CD4-positive, alpha-beta T cell (primary cell): Measurements from ENCODE around the gene NCBP2. TPM values are rescaled to one million over a fixed set of nuclear protein-coding genes. Genes with fewer than 3 reads are reported as not detected.

Experiments used
- ATAC-seq: fragments of 200-7000 bp; cut with Tn5 transposase; one replicate; pipeline ENCODE4 v1.10.0; 2022; ENCODE audit warnings: mild to moderate bottlenecking; ENCODE audit not compliant: poor library complexity
- CTCF ChIA-PET: fragments of 350-600 bp; sonication (Branson Sonifier 250); formaldehyde crosslinking; loops from one replicate; lab custom pipeline; 2021; ENCODE audit warnings: antibody characterized with exemption, inconsistent platforms; lab: Charles Lee
- POLR2A ChIA-PET: fragments of 350-600 bp; sonication (Branson Sonifier 250); formaldehyde crosslinking; loops from one replicate; lab custom pipeline; 2021; ENCODE audit warnings: antibody characterized with exemption, inconsistent platforms; lab: Charles Lee
- DNase-seq, 14 experiments: peaks; one replicate each; pipeline ENCODE4 v3.0.0-alpha.2; 2013 to 2020; ENCODE audit warnings: mixed read lengths in 2 of 14
- H3K27ac ChIP-seq, 2 donors: one replicate each; pipeline versions ENCODE4 v1.5.1 to v1.7.0; 2013; ENCODE audit warnings: low read length in 2 of 2, low read depth in 1 of 2, mild to moderate bottlenecking in 1 of 2
- H3K27me3 ChIP-seq, 2 experiments: 1 replicate in 1 of 2; 2 replicates in 1 of 2; pipeline versions ENCODE4 v1.6.1 to v1.7.0; 2013; ENCODE audit warnings: low read length in 2 of 2, control low read depth in 1 of 2, mild to moderate bottlenecking in 1 of 2, moderate library complexity in 1 of 2; ENCODE audit not compliant: insufficient read depth in 2 of 2, control insufficient read depth in 1 of 2
- H3K36me3 ChIP-seq: one replicate; pipeline ENCODE4 v1.6.1; 2013; ENCODE audit warnings: low read length, control low read depth; ENCODE audit not compliant: insufficient read depth
- H3K4me1 ChIP-seq: one replicate; pipeline ENCODE4 v1.6.1; 2013; ENCODE audit warnings: low read length, control low read depth; ENCODE audit not compliant: insufficient read depth
- H3K4me3 ChIP-seq: one replicate; pipeline ENCODE4 v1.5.1; 2013; ENCODE audit warnings: mild to moderate bottlenecking, low read length, moderate library complexity
- H3K9me3 ChIP-seq, 2 experiments: 1 replicate in 1 of 2; 2 replicates in 1 of 2; pipeline versions ENCODE4 v1.6.1 to v1.7.0; 2013; ENCODE audit warnings: low read length in 2 of 2, mild to moderate bottlenecking in 2 of 2, control low read depth in 1 of 2, moderate library complexity in 1 of 2; ENCODE audit not compliant: control insufficient read depth in 1 of 2, insufficient read depth in 1 of 2
- H3K27ac Mint-ChIP-seq: one replicate; pipeline ENCODE4 v1.8.0; 2020; ENCODE audit warnings: mixed read lengths
- H3K27me3 Mint-ChIP-seq: one replicate; pipeline ENCODE4 v1.8.0; 2021; ENCODE audit warnings: mixed read lengths
- H3K36me3 Mint-ChIP-seq: one replicate; pipeline ENCODE4 v1.8.0; 2021; ENCODE audit warnings: low read depth, mixed read lengths
- H3K4me1 Mint-ChIP-seq: one replicate; pipeline ENCODE4 v1.8.0; 2021; ENCODE audit warnings: low read depth, mixed read lengths
- H3K4me3 Mint-ChIP-seq: one replicate; pipeline ENCODE4 v1.8.0; 2020; ENCODE audit warnings: mild to moderate bottlenecking, mixed read lengths
- H3K9me3 Mint-ChIP-seq: one replicate; pipeline ENCODE4 v1.8.0; 2020; ENCODE audit warnings: mixed read lengths
- intact Hi-C, 2 experiments: fragments of 100-400 bp; cut with DNase I in 1 of 2; cut with micrococcal nuclease in 1 of 2; formaldehyde crosslinking; loops; one replicate each; pipeline versions ENCODE4 v1.15.1 to v1.9.0; 2023 to 2025; cut with DNase I, micrococcal nuclease
- polyA plus RNA-seq, 2 donors: library from polyadenylated mRNA; unstranded; fragments of 120-200 nt; gene quantifications; one replicate each; pipeline ENCODE4 v1.2.1, GENCODE V29; 2013
- total RNA-seq, 174 experiments: library from RNA in 2 of 174; stranded (reverse) in 2 of 174; gene quantifications; one replicate each; pipeline ENCODE4 v1.2.3 and lab custom pipeline; 2021 to 2026
- TF ChIP-seq, protein P1 (sequence below): fragments of 200-600 bp; IDR thresholded peaks from one replicate; pipeline ENCODE4 v1.8.0; 2022; ENCODE audit warnings: antibody characterized with exemption, mild to moderate bottlenecking

NCBP2 gene
- total RNA-seq (10 to 100 TPM; 41.4 to 44.6 TPM), total RNA-seq (lab: John Stamatoyannopoulos, UW) (60.2 to 449 (median 123) reads per million in 172 experiments)
- polyA plus RNA-seq (2013, experiment 1 of 2), result 60.4 TPM
- 56.6 TPM for polyA plus RNA-seq (2013, experiment 2 of 2)

DNA sequence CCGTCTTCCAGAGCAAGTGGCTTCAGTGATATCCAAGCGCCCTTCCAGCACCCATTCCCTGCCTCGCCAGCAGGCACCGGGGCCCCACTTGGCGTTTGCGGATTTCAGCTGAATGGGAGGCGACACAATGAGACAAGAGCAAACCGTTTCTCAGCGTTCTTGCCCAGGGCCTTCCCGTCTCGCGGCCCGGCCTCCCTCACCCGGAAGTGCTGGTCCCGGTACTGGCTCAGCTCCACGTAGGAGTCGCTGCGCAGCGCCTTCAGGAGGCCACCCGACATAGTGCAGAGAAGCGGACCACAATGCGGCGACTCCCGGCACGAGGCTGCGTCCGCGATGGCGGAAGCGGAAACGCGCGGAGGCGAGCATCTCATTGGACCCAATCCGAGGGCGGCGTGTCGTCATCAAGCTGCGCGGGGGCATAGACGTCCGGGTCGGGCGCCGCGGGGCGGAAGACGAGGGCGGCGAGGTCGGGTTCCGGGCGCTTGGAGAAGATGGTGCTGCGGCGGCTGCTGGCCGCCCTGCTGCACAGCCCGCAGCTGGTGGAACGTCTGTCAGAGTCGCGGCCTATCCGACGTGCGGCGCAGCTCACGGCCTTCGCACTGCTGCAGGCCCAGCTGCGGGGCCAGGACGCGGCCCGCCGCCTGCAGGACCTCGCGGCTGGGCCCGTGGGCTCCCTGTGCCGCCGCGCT, at the start of gene NCBP2:
Gene NCBP2 (minus strand): TSS at position 303 of the 689 bp plus-strand sequence. CDS start 25 bp downstream, at position 278.
- DNase-seq (peak; percentile 98 to 100 (median 99)), ATAC-seq (peak; percentile 92)
- H3K27me3 Mint-ChIP-seq, result no peaks in the 10 kb centered on the region
- peak within 1 kb of the TSS; percentile 96 for H3K27ac Mint-ChIP-seq
- Histone ChIP-seq H3K27me3 (no peaks in the 10 kb centered on the region), H3K4me3 (peak within 1 kb of the TSS; percentile 89), H3K9me3 (no peaks in the 10 kb centered on the region), H3K36me3 (peaks cover 39% of the 10 kb centered on the region), H3K4me1 (peaks cover 24% of the 10 kb centered on the region), H3K27ac (peak within 1 kb of the TSS; percentile 94 to 97)
- peaks cover 55% of the 10 kb centered on the region for H3K36me3 Mint-ChIP-seq
- H3K4me3 Mint-ChIP-seq, result peak within 1 kb of the TSS; percentile 99
- intact Hi-C loops, result loop anchor here (1.0 to 10.0 kb wide), 8 partner anchors 26 to 612 kb away; partner anchors contain the start of genes SENP5 (in 2 of the 2), BDH1 (in 1 of the 2), DLG1 (in 1 of the 2) and FBXO45 (in 1 of the 2)
- ChIA-PET POLR2A (interaction anchor here (0.7 to 5.0 kb wide), 34 partner anchors 9 to 1399 kb away, joined by 3 to 113 read pairs (median 4); partner anchors contain the start of genes CEP19, DYNLT2B, FBXO45 and MELTF), CTCF (interaction anchor here (0.6 to 2.0 kb wide), 18 partner anchors 9 to 1405 kb away, joined by 3 to 34 read pairs (median 4); partner anchors contain the start of genes FBXO45, MELTF, PAK2 and PIGZ)
- H3K9me3 Mint-ChIP-seq, result no peaks in the 10 kb centered on the region
- H3K4me1 Mint-ChIP-seq, result peaks cover 51% of the 10 kb centered on the region
- TF ChIP-seq, protein P1, sequence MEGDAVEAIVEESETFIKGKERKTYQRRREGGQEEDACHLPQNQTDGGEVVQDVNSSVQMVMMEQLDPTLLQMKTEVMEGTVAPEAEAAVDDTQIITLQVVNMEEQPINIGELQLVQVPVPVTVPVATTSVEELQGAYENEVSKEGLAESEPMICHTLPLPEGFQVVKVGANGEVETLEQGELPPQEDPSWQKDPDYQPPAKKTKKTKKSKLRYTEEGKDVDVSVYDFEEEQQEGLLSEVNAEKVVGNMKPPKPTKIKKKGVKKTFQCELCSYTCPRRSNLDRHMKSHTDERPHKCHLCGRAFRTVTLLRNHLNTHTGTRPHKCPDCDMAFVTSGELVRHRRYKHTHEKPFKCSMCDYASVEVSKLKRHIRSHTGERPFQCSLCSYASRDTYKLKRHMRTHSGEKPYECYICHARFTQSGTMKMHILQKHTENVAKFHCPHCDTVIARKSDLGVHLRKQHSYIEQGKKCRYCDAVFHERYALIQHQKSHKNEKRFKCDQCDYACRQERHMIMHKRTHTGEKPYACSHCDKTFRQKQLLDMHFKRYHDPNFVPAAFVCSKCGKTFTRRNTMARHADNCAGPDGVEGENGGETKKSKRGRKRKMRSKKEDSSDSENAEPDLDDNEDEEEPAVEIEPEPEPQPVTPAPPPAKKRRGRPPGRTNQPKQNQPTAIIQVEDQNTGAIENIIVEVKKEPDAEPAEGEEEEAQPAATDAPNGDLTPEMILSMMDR, result peak; percentile 59

DNA sequence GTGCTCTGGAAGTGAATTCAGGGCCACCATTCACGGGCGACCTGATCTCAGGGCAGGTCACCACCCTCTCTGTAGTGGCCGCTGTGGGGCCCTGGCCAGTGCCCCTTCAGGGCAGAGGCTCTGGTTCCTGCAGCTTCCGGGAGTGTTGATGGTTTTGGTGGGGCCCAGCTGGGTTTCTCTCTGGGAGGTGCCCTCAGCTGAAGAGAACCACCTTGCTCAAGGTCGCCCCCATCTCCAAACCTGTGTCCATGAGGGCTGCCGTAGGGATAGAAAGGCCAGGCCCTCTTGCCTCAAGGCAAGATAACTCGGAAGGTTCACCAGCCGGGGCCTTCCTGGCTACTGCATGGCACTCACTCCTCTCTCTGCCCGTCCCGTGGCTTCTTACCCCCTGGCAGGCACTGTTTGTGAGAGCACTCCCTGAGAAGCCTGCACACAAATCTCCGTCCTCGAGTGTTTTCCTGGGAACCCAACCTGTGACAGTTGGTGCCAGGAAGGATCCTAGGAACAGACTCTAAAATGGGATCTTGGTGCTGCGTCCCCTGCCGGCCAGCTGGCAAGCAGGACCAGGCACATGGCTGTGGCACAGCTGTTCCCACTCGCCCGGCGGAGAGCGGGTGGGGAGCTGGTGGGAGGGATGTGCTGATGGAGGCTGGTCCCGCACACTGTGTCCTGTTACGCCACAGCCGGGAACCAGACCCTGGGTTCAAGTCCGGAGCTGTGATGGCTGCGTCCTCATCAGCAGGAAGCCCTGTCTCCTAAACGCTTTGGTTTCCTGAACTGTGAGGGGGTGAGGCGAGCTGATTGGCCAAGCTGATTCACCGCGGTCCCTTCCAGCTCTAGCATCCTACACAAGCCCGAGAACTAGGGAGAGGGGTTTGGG, 49.5 kb upstream of the NCBP2 start:
- no peak overlapping the region for H3K4me3 ChIP-seq
- Mint-ChIP-seq H3K36me3 (no peaks in the 10 kb centered on the region), H3K27ac (no peak overlapping the region), H3K9me3 (no peaks in the 10 kb centered on the region), H3K27me3 (no peaks in the 10 kb centered on the region), H3K4me3 (no peak overlapping the region), H3K4me1 (no peaks in the 10 kb centered on the region)
- no peak for ATAC-seq
- ChIA-PET POLR2A (no interaction called here), CTCF (no interaction called here)
- H3K27ac ChIP-seq, result no peak overlapping the region
- intact Hi-C loops, result no loop called here
- TF ChIP-seq, protein P1, result no peak
- no peaks in the 10 kb centered on the region for H3K27me3 ChIP-seq
- no peaks in the 10 kb centered on the region for H3K4me1 ChIP-seq
- no peaks in the 10 kb centered on the region for H3K9me3 ChIP-seq
- no peaks in the 10 kb centered on the region for H3K36me3 ChIP-seq
- no peak for DNase-seq

DNA sequence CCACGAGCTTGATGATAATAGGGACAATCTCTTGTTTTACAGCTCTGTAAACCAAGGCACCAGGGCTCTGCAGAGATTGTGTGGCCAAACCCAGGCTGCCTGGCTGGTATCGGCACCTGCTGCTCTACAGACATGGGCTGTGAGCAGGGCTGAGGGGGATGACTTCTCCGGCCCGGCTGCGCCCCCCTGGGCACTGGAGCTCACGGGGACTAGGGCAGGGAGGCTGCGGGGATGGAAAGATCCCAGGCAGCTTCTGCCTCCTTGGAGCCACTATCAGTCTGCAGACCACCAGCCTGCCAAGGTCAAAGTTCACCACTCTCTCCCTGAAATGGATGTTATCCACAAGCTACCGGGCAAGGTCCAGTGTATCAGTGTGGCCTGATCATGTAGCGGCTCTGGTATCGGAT, 48.3 kb upstream of the NCBP2 start:
- ChIA-PET CTCF (no interaction called here), POLR2A (no interaction called here)
- Mint-ChIP-seq H3K27ac (no peak overlapping the region), H3K4me3 (no peak overlapping the region), H3K27me3 (no peaks in the 10 kb centered on the region), H3K36me3 (no peaks in the 10 kb centered on the region), H3K9me3 (no peaks in the 10 kb centered on the region), H3K4me1 (no peaks in the 10 kb centered on the region)
- no peaks in the 10 kb centered on the region for H3K27me3 ChIP-seq
- no peak for ATAC-seq
- H3K27ac ChIP-seq, result no peak overlapping the region
- H3K9me3 ChIP-seq, result no peaks in the 10 kb centered on the region
- no peak for DNase-seq
- H3K4me3 ChIP-seq, result no peak overlapping the region
- no peaks in the 10 kb centered on the region for H3K36me3 ChIP-seq
- intact Hi-C loops, result no loop called here
- no peaks in the 10 kb centered on the region for H3K4me1 ChIP-seq
- TF ChIP-seq, protein P1, result no peak
